Transverse colon (tissue), 4 donors: ENCODE measurements around the gene ODAM. TPM values are rescaled to one million over a fixed set of nuclear protein-coding genes. Genes with fewer than 3 reads are reported as not detected.

Experiments
- DNase-seq: peaks from one replicate; pipeline ENCODE4 v3.0.0-alpha.2; 2019
- H3K27ac ChIP-seq, 4 donors: fragments of 200-600 bp; sonication (generic); 2 replicates each; pipeline ENCODE4 v1.5.1; 2016 to 2018; ENCODE audit warnings: inconsistent platforms in 4 of 4
- H3K27me3 ChIP-seq: fragments of 200-600 bp; sonication (generic); 2 replicates; pipeline ENCODE4 v1.5.1; 2017; ENCODE audit warnings: inconsistent platforms
- H3K36me3 ChIP-seq, 4 donors: fragments of 200-600 bp; sonication (generic); 2 replicates each; pipeline ENCODE4 v1.5.1; 2017 to 2019; ENCODE audit warnings: inconsistent platforms in 4 of 4
- H3K4me1 ChIP-seq, 4 donors: fragments of 200-600 bp; sonication (generic); 2 replicates each; pipeline ENCODE4 v1.5.1; 2017 to 2020; ENCODE audit warnings: inconsistent platforms in 4 of 4
- H3K4me3 ChIP-seq, 4 donors: fragments of 200-600 bp; sonication (generic); 1 replicate in 1 of 4; 2 replicates in 3 of 4; pipeline versions ENCODE4 v1.5.1 to v1.6.1; 2017 to 2019; ENCODE audit warnings: inconsistent platforms in 4 of 4
- H3K9me3 ChIP-seq, 2 donors: fragments of 200-600 bp; sonication (generic); 2 replicates each; pipeline ENCODE4 v1.5.1; 2017 to 2019; ENCODE audit warnings: inconsistent platforms in 2 of 2
- CTCF ChIP-seq, 5 experiments: fragments of 200-600 bp in 3 of 5; fragments of 450-650 bp in 2 of 5; sonication (generic) in 3 of 5; IDR thresholded peaks; 1 replicate in 2 of 5; 2 replicates in 3 of 5; pipeline ENCODE4 v1.5.1; 2016 to 2017; ENCODE audit warnings: antibody characterized with exemption in 5 of 5, inconsistent platforms in 3 of 5, mild to moderate bottlenecking in 2 of 5, moderate library complexity in 1 of 5
- EP300 ChIP-seq: sonication (generic); formaldehyde crosslinking; IDR thresholded peaks from one replicate; pipeline ENCODE4 v1.6.1; 2017; ENCODE audit warnings: antibody characterized with exemption, low read depth
- POLR2A ChIP-seq: fragments of 450-650 bp; IDR thresholded peaks from one replicate; pipeline ENCODE4 v1.6.1; 2016; ENCODE audit warnings: antibody characterized with exemption, mild to moderate bottlenecking, moderate library complexity
- POLR2AphosphoS5 ChIP-seq, 3 donors: sonication (generic); formaldehyde crosslinking; IDR thresholded peaks; one replicate each; pipeline ENCODE4 v1.6.1; 2016; ENCODE audit warnings: antibody characterized with exemption in 3 of 3
- WGBS, 2 donors: methylation state at CpG; one replicate each; pipeline ENCODE4 v1.1.5; 2018; ENCODE audit warnings: low coverage in 1 of 2; 5-methylcytosine and 5-hydroxymethylcytosine counted together
- in situ Hi-C, 4 donors: fragments of 200-750 bp; cut with MboI; loops; one replicate each; pipeline versions ENCODE4 v1.15.0 to v1.15.1; 2017; ENCODE audit warnings: low sequenced_read_pairs in 3 of 4, low pct_ligation_motif_present in 1 of 4, low pct_unique_long_range_greater_than_20kb in 1 of 4
- intact Hi-C: fragments of 100-400 bp; cut with DNase I; formaldehyde crosslinking; loops from one replicate; pipeline ENCODE4 v1.15.1; 2023; ENCODE audit warnings: low total_unique reads
- total RNA-seq, 4 donors: library from RNA; depleted of rRNA; stranded (reverse); fragments of >200 nt; gene quantifications; one replicate each; pipeline ENCODE4 v1.1.0, GENCODE V29; 2016

The ODAM gene
- total RNA-seq, 4 donors from 2014 or later = 0.79 to 1.1 TPM; not detected in 2

- no peaks in the 10 kb centered on the region for H3K36me3 ChIP-seq
- H3K27ac ChIP-seq = no peak overlapping the region
- DNase-seq = no peak
- H3K4me3 ChIP-seq = no peak overlapping the region
- no peak for TF ChIP-seq CTCF (IDR thresholded peaks at IDR 0.05)
- no peak for TF ChIP-seq POLR2A
- TF ChIP-seq POLR2AphosphoS5 (IDR thresholded peaks at IDR 0.05) = no peak
- TF ChIP-seq EP300 = no peak
- in situ Hi-C loops (loop anchor here in 3 of 4 donors (25.0 kb wide), 2 partner anchors 270 to 495 kb away; no protein-coding TSS in a partner anchor), intact Hi-C loops (no loop called here)
- no peaks in the 10 kb centered on the region for H3K4me1 ChIP-seq
- H3K27me3 ChIP-seq = no peaks in the 10 kb centered on the region
- WGBS, 2 donors = 19 to 20% methylated on average over 2 of the region's 2 CpGs
- H3K9me3 ChIP-seq = no peaks in the 10 kb centered on the region
Measured at GRCh38 chr4:70182517-70183167, 12.9 kb upstream of the ODAM start.

GRCh38 chr4:70183168-70183939 is 12.2 kb upstream of the ODAM start:
- no peak overlapping the region for H3K27ac ChIP-seq
- intact Hi-C loops = no loop called here
- TF ChIP-seq EP300 (no peak), CTCF (IDR thresholded peaks at IDR 0.05) (peak; percentile 47 to 60 (median 57)), POLR2A (no peak), POLR2AphosphoS5 (IDR thresholded peaks at IDR 0.05) (no peak)
- H3K4me1 ChIP-seq = no peaks in the 10 kb centered on the region
- H3K36me3 ChIP-seq = no peaks in the 10 kb centered on the region
- H3K27me3 ChIP-seq = no peaks in the 10 kb centered on the region
- no peaks in the 10 kb centered on the region for H3K9me3 ChIP-seq
- in situ Hi-C loops = loop anchor here in 3 of 4 donors (25.0 kb wide), 2 partner anchors 271 to 496 kb away; no protein-coding TSS in a partner anchor
- 42 to 43% methylated on average over 6 of the region's 6 CpGs for WGBS, 2 donors
- peak; percentile 7 for DNase-seq
- no peak overlapping the region for H3K4me3 ChIP-seq

GRCh38 chr4:70183940-70184246 is 11.6 kb upstream of the ODAM start:
- Histone ChIP-seq H3K27me3 (no peaks in the 10 kb centered on the region), H3K27ac (no peak overlapping the region), H3K4me1 (no peaks in the 10 kb centered on the region), H3K36me3 (no peaks in the 10 kb centered on the region), H3K9me3 (no peaks in the 10 kb centered on the region), H3K4me3 (no peak overlapping the region)
- 65 to 67% methylated on average over 1 of the region's 1 CpG for WGBS, 2 donors
- TF ChIP-seq POLR2AphosphoS5 (IDR thresholded peaks at IDR 0.05) (no peak), EP300 (no peak), CTCF (IDR thresholded peaks at IDR 0.05) (no peak), POLR2A (no peak)
- in situ Hi-C loops = loop anchor here in 3 of 4 donors (25.0 kb wide), 2 partner anchors 272 to 497 kb away; no protein-coding TSS in a partner anchor
- no peak for DNase-seq
- intact Hi-C loops = no loop called here

- H3K27ac ChIP-seq = no peak overlapping the region
- H3K4me3 ChIP-seq = no peak overlapping the region
- WGBS, 2 donors = 67 to 90% methylated on average over 1 of the region's 1 CpG
- intact Hi-C loops = no loop called here
- in situ Hi-C loops = loop anchor here in 3 of 4 donors (25.0 kb wide), 2 partner anchors 275 to 500 kb away; no protein-coding TSS in a partner anchor
- H3K36me3 ChIP-seq = no peaks in the 10 kb centered on the region
- no peak for TF ChIP-seq EP300
- TF ChIP-seq CTCF (IDR thresholded peaks at IDR 0.05) = no peak
- TF ChIP-seq POLR2A = no peak
- no peak for TF ChIP-seq POLR2AphosphoS5 (IDR thresholded peaks at IDR 0.05)
- DNase-seq = no peak
- no peaks in the 10 kb centered on the region for H3K4me1 ChIP-seq
- no peaks in the 10 kb centered on the region for H3K9me3 ChIP-seq
- no peaks in the 10 kb centered on the region for H3K27me3 ChIP-seq
Measured at GRCh38 chr4:70187216-70187615, 8.3 kb upstream of the ODAM start.
